Measurements from ENCODE around the gene UBE3C.

Gene UBE3C

DNA sequence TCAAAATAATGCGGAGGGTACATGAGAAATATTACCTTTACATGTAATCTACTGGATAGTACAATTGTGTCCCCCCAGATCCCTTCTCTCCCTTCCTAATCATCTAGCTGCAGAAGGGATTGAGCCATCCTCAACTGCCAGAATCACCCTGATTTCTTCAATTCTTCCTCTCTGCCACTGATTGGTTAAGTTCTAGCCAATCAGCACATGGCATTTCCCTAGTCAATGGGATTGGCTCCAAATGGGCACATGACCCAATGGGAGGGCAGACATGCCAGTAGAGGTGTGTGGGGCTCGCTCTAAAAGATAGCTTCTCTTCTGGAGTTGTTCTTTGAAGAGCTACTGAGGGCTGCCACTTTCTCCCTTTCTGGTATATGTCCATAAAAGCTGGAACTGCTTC is 20.9 kb upstream of the UBE3C start:
- Histone ChIP-seq H3K9me3 (ENCODE audit: control insufficient read depth, insufficient read depth, low read length) (peaks cover 14% of the 10 kb centered on the region; the same call in 1 of the 2 replicates), H3K9me2 (replicated peaks; ENCODE audit: control insufficient read depth, low read length) (no peaks in the 10 kb centered on the region), H3K27ac (ENCODE audit: low read depth, low read length) (no peak overlapping the region), H4K20me1 (ENCODE audit: control insufficient read depth, insufficient read depth, low read depth, low read length) (no peaks in the 10 kb centered on the region), H3F3A (ENCODE audit: control insufficient read depth, insufficient read depth) (no peaks in the 10 kb centered on the region), H3K27me3 (ENCODE audit: control insufficient read depth, low read length) (no peaks in the 10 kb centered on the region), H3K4me1 (ENCODE audit: control insufficient read depth, low read length) (no peaks in the 10 kb centered on the region), H3K79me2 (ENCODE audit: control insufficient read depth, low read length) (no peaks in the 10 kb centered on the region), H3K36me3 (ENCODE audit: control insufficient read depth, low read length) (no peaks in the 10 kb centered on the region), H3K4me3 (ENCODE audit: low read length) (no peak overlapping the region), H3K4me2 (ENCODE audit: low read length) (no peak overlapping the region)
- no peak for TF ChIP-seq EZH2phosphoT487 (IDR thresholded peaks at IDR 0.05; ENCODE audit: borderline replicate concordance, low read length)
- TF ChIP-seq, protein P1, sequence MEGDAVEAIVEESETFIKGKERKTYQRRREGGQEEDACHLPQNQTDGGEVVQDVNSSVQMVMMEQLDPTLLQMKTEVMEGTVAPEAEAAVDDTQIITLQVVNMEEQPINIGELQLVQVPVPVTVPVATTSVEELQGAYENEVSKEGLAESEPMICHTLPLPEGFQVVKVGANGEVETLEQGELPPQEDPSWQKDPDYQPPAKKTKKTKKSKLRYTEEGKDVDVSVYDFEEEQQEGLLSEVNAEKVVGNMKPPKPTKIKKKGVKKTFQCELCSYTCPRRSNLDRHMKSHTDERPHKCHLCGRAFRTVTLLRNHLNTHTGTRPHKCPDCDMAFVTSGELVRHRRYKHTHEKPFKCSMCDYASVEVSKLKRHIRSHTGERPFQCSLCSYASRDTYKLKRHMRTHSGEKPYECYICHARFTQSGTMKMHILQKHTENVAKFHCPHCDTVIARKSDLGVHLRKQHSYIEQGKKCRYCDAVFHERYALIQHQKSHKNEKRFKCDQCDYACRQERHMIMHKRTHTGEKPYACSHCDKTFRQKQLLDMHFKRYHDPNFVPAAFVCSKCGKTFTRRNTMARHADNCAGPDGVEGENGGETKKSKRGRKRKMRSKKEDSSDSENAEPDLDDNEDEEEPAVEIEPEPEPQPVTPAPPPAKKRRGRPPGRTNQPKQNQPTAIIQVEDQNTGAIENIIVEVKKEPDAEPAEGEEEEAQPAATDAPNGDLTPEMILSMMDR (IDR thresholded peaks at IDR 0.05; ENCODE audit: low read depth, low read length, poor library complexity, severe bottlenecking), result no peak

DNA sequence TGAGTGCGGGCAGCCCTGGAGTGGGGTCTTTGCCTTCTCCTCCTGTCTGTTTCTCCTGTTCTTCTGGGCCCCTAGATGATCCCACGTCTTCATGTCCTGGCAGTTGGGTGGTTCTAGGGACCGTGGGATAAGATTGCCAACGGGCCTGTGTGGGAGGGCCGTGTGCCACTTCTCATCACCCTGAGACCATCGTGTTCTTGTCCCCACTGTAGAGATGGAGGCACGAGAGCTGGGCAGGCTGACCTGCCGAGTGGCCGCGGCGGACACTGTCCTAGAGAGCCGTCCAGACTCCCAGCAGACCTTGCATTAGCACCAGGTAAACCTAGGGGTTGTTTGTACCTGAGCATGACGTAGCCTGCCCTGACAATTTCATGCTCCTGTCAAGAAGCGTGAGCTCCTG is 18.5 kb upstream of the UBE3C start:
- Histone ChIP-seq H3K4me2 (ENCODE audit: low read length) (no peak overlapping the region), H3K79me2 (ENCODE audit: control insufficient read depth, low read length) (no peaks in the 10 kb centered on the region), H3K27ac (ENCODE audit: low read depth, low read length) (no peak overlapping the region), H3K9me2 (replicated peaks; ENCODE audit: control insufficient read depth, low read length) (no peaks in the 10 kb centered on the region), H3K9me3 (ENCODE audit: control insufficient read depth, insufficient read depth, low read length) (peaks cover 14% of the 10 kb centered on the region; the same call in 1 of the 2 replicates), H3K4me1 (ENCODE audit: control insufficient read depth, low read length) (no peaks in the 10 kb centered on the region), H3K36me3 (ENCODE audit: control insufficient read depth, low read length) (no peaks in the 10 kb centered on the region), H4K20me1 (ENCODE audit: control insufficient read depth, insufficient read depth, low read depth, low read length) (no peaks in the 10 kb centered on the region), H3K4me3 (ENCODE audit: low read length) (no peak overlapping the region), H3F3A (ENCODE audit: control insufficient read depth, insufficient read depth) (no peaks in the 10 kb centered on the region), H3K27me3 (ENCODE audit: control insufficient read depth, low read length) (no peaks in the 10 kb centered on the region)
- TF ChIP-seq, protein P1 (IDR thresholded peaks at IDR 0.05; ENCODE audit: low read depth, low read length, poor library complexity, severe bottlenecking), result no peak
- TF ChIP-seq EZH2phosphoT487 (IDR thresholded peaks at IDR 0.05; ENCODE audit: borderline replicate concordance, low read length), result no peak

DNA sequence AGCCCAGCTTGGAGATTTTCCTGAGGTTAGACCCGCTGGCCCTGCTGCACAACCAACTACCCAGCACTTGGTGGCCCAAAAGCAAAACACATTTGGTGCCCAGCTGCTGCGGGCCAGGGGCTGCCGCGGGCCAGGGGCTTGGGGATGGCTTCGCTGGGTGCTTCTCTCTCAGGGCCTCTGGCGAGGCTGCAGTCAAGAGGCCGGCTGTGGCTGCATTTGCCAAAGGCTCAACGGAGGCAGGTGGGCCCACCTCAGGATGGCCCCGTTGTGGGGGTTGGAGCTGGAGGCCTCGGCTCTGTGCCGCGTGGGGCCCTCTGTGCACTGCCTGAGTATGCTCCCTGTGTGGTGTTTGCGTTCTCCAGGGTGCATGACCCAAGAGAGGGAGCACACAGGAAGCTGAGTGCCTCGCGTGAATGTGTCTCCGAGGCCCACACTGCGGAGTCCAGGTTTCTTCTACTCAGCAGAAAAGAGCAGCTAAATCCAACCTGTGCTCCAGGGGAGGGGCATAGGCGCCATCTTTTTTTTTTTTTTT is 17.5 kb upstream of the UBE3C start:
- peaks cover 14% of the 10 kb centered on the region; the same call in 1 of the 2 replicates for H3K9me3 ChIP-seq (ENCODE audit: control insufficient read depth, insufficient read depth, low read length)
- no peaks in the 10 kb centered on the region for H3K9me2 ChIP-seq (replicated peaks; ENCODE audit: control insufficient read depth, low read length)
- no peaks in the 10 kb centered on the region for H3K79me2 ChIP-seq (ENCODE audit: control insufficient read depth, low read length)
- no peak for TF ChIP-seq EZH2phosphoT487 (IDR thresholded peaks at IDR 0.05; ENCODE audit: borderline replicate concordance, low read length)
- TF ChIP-seq, protein P1 (IDR thresholded peaks at IDR 0.05; ENCODE audit: low read depth, low read length, poor library complexity, severe bottlenecking), result no peak
- no peaks in the 10 kb centered on the region for H3F3A ChIP-seq (ENCODE audit: control insufficient read depth, insufficient read depth)
- H3K27ac ChIP-seq (ENCODE audit: low read depth, low read length), result no peak overlapping the region
- H3K4me2 ChIP-seq (ENCODE audit: low read length), result no peak overlapping the region
- H3K4me3 ChIP-seq (ENCODE audit: low read length), result no peak overlapping the region
- no peaks in the 10 kb centered on the region for H4K20me1 ChIP-seq (ENCODE audit: control insufficient read depth, insufficient read depth, low read depth, low read length)
- H3K36me3 ChIP-seq (ENCODE audit: control insufficient read depth, low read length), result no peaks in the 10 kb centered on the region
- no peaks in the 10 kb centered on the region for H3K27me3 ChIP-seq (ENCODE audit: control insufficient read depth, low read length)
- no peaks in the 10 kb centered on the region for H3K4me1 ChIP-seq (ENCODE audit: control insufficient read depth, low read length)

Measured in DOHH2 (cell line).